H1 (cell line): ENCODE results near the gene FOXRED1. TPM values are rescaled to one million over a fixed set of nuclear protein-coding genes. Genes with fewer than 3 reads are reported as not detected.

Source experiments
- CTCF ChIA-PET: fragments of 300-600 bp; sonication (Branson Sonifier 250); formaldehyde crosslinking; loops from one replicate; lab custom pipeline; 2021; ENCODE audit not compliant: partially characterized antibody; lab: Charles Lee
- POLR2A ChIA-PET: fragments of 300-600 bp; sonication (Branson Sonifier 250); formaldehyde crosslinking; loops from one replicate; lab custom pipeline; 2021; ENCODE audit warnings: inconsistent platforms; ENCODE audit not compliant: partially characterized antibody; lab: Charles Lee
- DNase-seq, 2 experiments: peaks; one replicate each; pipeline versions ENCODE4 v3.0.0 to v3.0.0-alpha.2; 2010 to 2022; ENCODE audit warnings: low spot score in 2 of 2, low read depth in 1 of 2, mixed read lengths in 1 of 2
- FAIRE-seq: peaks from 2 replicates; lab custom pipeline; 2011; peaks lifted over from hg19 to GRCh38; lab: Jason Lieb, UNC
- H2AFZ ChIP-seq: 2 replicates; pipeline ENCODE4 v1.8.1; 2012; ENCODE audit warnings: low read length, inconsistent platforms
- H2AK5ac ChIP-seq: 2 replicates; pipeline ENCODE4 v1.6.1; 2013; ENCODE audit warnings: low read depth, low read length
- H2BK120ac ChIP-seq: replicated peaks from 2 replicates; pipeline ENCODE3; 2013; ENCODE audit warnings: low read depth, low read length, inconsistent platforms
- H2BK12ac ChIP-seq: 2 replicates; pipeline ENCODE4 v1.6.1; 2013; ENCODE audit warnings: low read depth, low read length
- H2BK15ac ChIP-seq: 2 replicates; pipeline ENCODE4 v1.6.1; 2013; ENCODE audit warnings: low read length
- H2BK20ac ChIP-seq: 2 replicates; pipeline ENCODE4 v1.6.1; 2013; ENCODE audit warnings: low read length
- H2BK5ac ChIP-seq: 2 replicates; pipeline ENCODE4 v1.6.1; 2013; ENCODE audit warnings: low read depth, low read length
- H3K14ac ChIP-seq: 2 replicates; pipeline ENCODE4 v1.6.1; 2013; ENCODE audit warnings: inconsistent platforms; ENCODE audit not compliant: insufficient read length
- H3K18ac ChIP-seq: 2 replicates; pipeline ENCODE4 v1.6.1; 2013; ENCODE audit warnings: low read length; ENCODE audit errors: extremely low read depth
- H3K23ac ChIP-seq: 2 replicates; pipeline ENCODE4 v1.6.1; 2013; ENCODE audit warnings: inconsistent platforms; ENCODE audit not compliant: insufficient read length
- H3K23me2 ChIP-seq: 2 replicates; pipeline ENCODE4 v1.6.1; 2013; ENCODE audit warnings: low read depth, low read length
- H3K27ac ChIP-seq: 2 replicates; pipeline ENCODE4 v1.6.1; 2011; ENCODE audit warnings: low read depth, low read length, inconsistent platforms
- H3K27me3 ChIP-seq, 4 experiments: replicated peaks in 1 of 4; 1 replicate in 1 of 4; 2 replicates in 3 of 4; pipeline versions ENCODE4 v1.6.1 to v1.8.1; 2011 to 2013; ENCODE audit warnings: low read length in 3 of 4, mild to moderate bottlenecking in 3 of 4, inconsistent platforms in 2 of 4, mixed read lengths in 2 of 4, moderate library complexity in 1 of 4; ENCODE audit not compliant: control insufficient read depth in 3 of 4, insufficient read depth in 3 of 4; ENCODE audit errors: extremely low read depth in 1 of 4
- H3K36me3 ChIP-seq, 4 experiments: 2 replicates each; pipeline versions ENCODE4 v1.6.1 to v1.8.1; 2011 to 2013; ENCODE audit warnings: mild to moderate bottlenecking in 4 of 4, low read length in 3 of 4, moderate library complexity in 2 of 4, control low read depth in 1 of 4, inconsistent platforms in 1 of 4; ENCODE audit not compliant: insufficient read depth in 4 of 4, control insufficient read depth in 2 of 4
- H3K4ac ChIP-seq: replicated peaks from 2 replicates; pipeline ENCODE3; 2013; ENCODE audit warnings: low read length, low read depth, mixed read lengths, inconsistent platforms; ENCODE audit not compliant: insufficient read length
- H3K4me1 ChIP-seq, 4 experiments: replicated peaks in 1 of 4; 1 replicate in 1 of 4; 2 replicates in 3 of 4; pipeline versions ENCODE4 v1.6.1 to v1.8.1; 2011 to 2013; ENCODE audit warnings: low read length in 3 of 4, inconsistent platforms in 2 of 4, mixed read lengths in 1 of 4; ENCODE audit not compliant: insufficient read depth in 4 of 4, control insufficient read depth in 3 of 4
- H3K4me2 ChIP-seq, 2 experiments: 2 replicates each; pipeline versions ENCODE4 v1.6.1 to v1.8.1; 2011 to 2013; ENCODE audit warnings: low read depth in 2 of 2, low read length in 2 of 2, control low read depth in 1 of 2, inconsistent platforms in 1 of 2, mild to moderate bottlenecking in 1 of 2; ENCODE audit not compliant: insufficient read depth in 1 of 2
- H3K4me3 ChIP-seq, 4 experiments: fragments of 200-600, 300-600 bp in 1 of 4; sonication (generic), shearing (Covaris generic), sonication (Bioruptor Twin) in 1 of 4; 2 replicates each; pipeline versions ENCODE4 v1.5.1 to v1.8.1; 2011 to 2016; ENCODE audit warnings: low read length in 4 of 4, low read depth in 3 of 4, control low read depth in 2 of 4, inconsistent platforms in 2 of 4, mild to moderate bottlenecking in 2 of 4, mixed read lengths in 1 of 4, moderate library complexity in 1 of 4; ENCODE audit not compliant: insufficient read depth in 2 of 4; ENCODE audit errors: extremely low read depth in 1 of 4
- H3K56ac ChIP-seq: replicated peaks from 2 replicates; pipeline ENCODE3; 2013; ENCODE audit warnings: low read depth, mild to moderate bottlenecking, mixed read lengths, low read length, inconsistent platforms; ENCODE audit not compliant: insufficient read length
- H3K79me1 ChIP-seq: 2 replicates; pipeline ENCODE4 v1.6.1; 2013; ENCODE audit warnings: low read depth, low read length, control low read depth
- H3K79me2 ChIP-seq, 2 experiments: 2 replicates each; pipeline versions ENCODE4 v1.6.1 to v1.8.1; 2012 to 2013; ENCODE audit warnings: low read length in 2 of 2, mild to moderate bottlenecking in 2 of 2, inconsistent platforms in 1 of 2; ENCODE audit not compliant: insufficient read depth in 2 of 2, control insufficient read depth in 1 of 2
- H3K9ac ChIP-seq, 4 experiments: replicated peaks in 1 of 4; 1 replicate in 1 of 4; 2 replicates in 3 of 4; pipeline versions ENCODE4 v1.6.1 to v1.8.1; 2011 to 2013; ENCODE audit warnings: low read depth in 3 of 4, low read length in 3 of 4, control low read depth in 2 of 4, mild to moderate bottlenecking in 2 of 4, moderate library complexity in 2 of 4, inconsistent platforms in 1 of 4; ENCODE audit errors: extremely low read depth in 1 of 4
- H3K9me3 ChIP-seq, 2 experiments: 2 replicates each; pipeline versions ENCODE4 v1.6.1 to v1.8.1; 2012 to 2013; ENCODE audit warnings: mild to moderate bottlenecking in 2 of 2, moderate library complexity in 2 of 2, control low read depth in 1 of 2, inconsistent platforms in 1 of 2, low read depth in 1 of 2, low read length in 1 of 2, mixed read lengths in 1 of 2; ENCODE audit not compliant: insufficient read depth in 2 of 2
- H4K20me1 ChIP-seq, 2 experiments: replicated peaks in 1 of 2; 2 replicates each; pipeline versions ENCODE3 to v1.8.1; 2011 to 2013; ENCODE audit warnings: inconsistent platforms in 2 of 2, low read length in 2 of 2, mild to moderate bottlenecking in 1 of 2; ENCODE audit not compliant: insufficient read depth in 2 of 2, control insufficient read depth in 1 of 2
- H4K5ac ChIP-seq: 2 replicates; pipeline ENCODE4 v1.6.1; 2013; ENCODE audit warnings: low read length, low read depth, mixed read lengths, inconsistent platforms; ENCODE audit not compliant: insufficient read length
- H4K8ac ChIP-seq: 2 replicates; pipeline ENCODE4 v1.8.0; 2013; ENCODE audit warnings: mild to moderate bottlenecking, moderate library complexity, low read length, inconsistent platforms; ENCODE audit not compliant: insufficient read depth; ENCODE audit errors: extremely low read depth
- H4K91ac ChIP-seq: replicated peaks from 2 replicates; pipeline ENCODE3; 2013; ENCODE audit warnings: low read length, mixed read lengths, inconsistent platforms; ENCODE audit not compliant: insufficient read length
- CBX5 ChIP-seq: fragments of 300-800, 300-1000 bp; sonication (generic); IDR thresholded peaks from 2 replicates; pipeline ENCODE4 v1.7.1; 2016; ENCODE audit warnings: antibody characterized with exemption, low read length, low read depth
- CHD2 ChIP-seq: IDR thresholded peaks from 2 replicates; pipeline ENCODE4 v1.6.1; 2012; ENCODE audit warnings: low read length, improper control_type of control experiment
- GTF2F1 ChIP-seq: IDR thresholded peaks from 2 replicates; pipeline ENCODE4 v1.6.1; 2012; ENCODE audit warnings: low read depth, low read length, improper control_type of control experiment, borderline replicate concordance
- RXRA ChIP-seq: IDR thresholded peaks from 2 replicates; pipeline ENCODE4 v1.6.1; 2011; ENCODE audit warnings: low read depth, mild to moderate bottlenecking, low read length, moderate library complexity; ENCODE audit not compliant: insufficient read depth
- SAP30 ChIP-seq: fragments of 300-600 bp; sonication (generic); IDR thresholded peaks from 2 replicates; pipeline ENCODE4 v1.7.1; 2012; ENCODE audit warnings: low read length, moderate library complexity, mild to moderate bottlenecking, inconsistent platforms; ENCODE audit not compliant: insufficient read depth, insufficient replicate concordance
- WGBS, 2 experiments: shearing (Covaris generic) in 1 of 2; methylation state at CpG; one replicate each; pipeline versions ENCODE4 v1.1.6 to v1.1.7; 2013 to 2015; ENCODE audit warnings: low lambda C conversion rate in 2 of 2, mixed read lengths in 2 of 2, inconsistent platforms in 1 of 2, low coverage in 1 of 2, missing lambda C conversion rate in 1 of 2; ENCODE audit not compliant: insufficient replicate concordance in 2 of 2, insufficient coverage in 1 of 2, insufficient read length in 1 of 2; ENCODE audit errors: extremely low coverage in 1 of 2, missing lambda C conversion rate in 1 of 2; 5-methylcytosine and 5-hydroxymethylcytosine counted together
- polyA plus RNA-seq, 7 experiments: library from polyadenylated mRNA; depleted of rRNA in 3 of 7; stranded (reverse) in 5 of 7; unstranded in 2 of 7; fragments of >200 nt in 5 of 7; fragments of 200-250 nt in 2 of 7; gene quantifications; 1 replicate in 5 of 7; 2 replicates in 1 of 7; 4 replicates in 1 of 7; pipeline versions ENCODE4 v1.2.1 to v1.2.3, GENCODE V29; 2011 to 2013; ENCODE audit warnings: missing spikeins in 2 of 7, mixed read lengths in 2 of 7
- total RNA-seq: library from RNA; stranded (reverse); fragmentation: NEBNext Ultra II Directional; extraction: Animal tissue kit (Norgen Biotek cat#: 25700); gene quantifications from 2 replicates; pipeline ENCODE4 v1.2.1, GENCODE V29; 2021

FOXRED1 gene
- total and polyA plus RNA-seq, 2 of the 8 experiments (the other 6 are each of a cell fraction or from before 2014, with no cell fraction given), result 48.8 to 99.4 TPM

- TF ChIP-seq RXRA (no peak), GTF2F1 (no peak), SAP30 (no peak), CHD2 (no peak), CBX5 (no peak)
- CTCF ChIA-PET, result interaction anchor here (1.3 to 1.6 kb wide), 2 partner anchors 12 to 19 kb away, joined by 3 to 5 read pairs; no protein-coding TSS in a partner anchor
- H4K5ac ChIP-seq, result no peak overlapping the region
- no peaks in the 10 kb centered on the region for H3K79me2 ChIP-seq
- H3K4ac ChIP-seq, result no peak overlapping the region
- no peak overlapping the region for H2BK20ac ChIP-seq
- H3K9me3 ChIP-seq, result no peaks in the 10 kb centered on the region
- POLR2A ChIA-PET, result interaction anchor here (1.4 to 4.6 kb wide), 6 partner anchors 9 to 49 kb away, joined by 3 to 75 read pairs (median 20); partner anchors contain the start of genes DCPS, FOXRED1 and SRPRA
- H3K14ac ChIP-seq, result no peak overlapping the region
- H3K23ac ChIP-seq, result no peak overlapping the region
- H4K8ac ChIP-seq, result no peak overlapping the region
- no peak overlapping the region for H3K4me3 ChIP-seq
- peaks cover 4 to 14% (median 7%) of the 10 kb centered on the region in 4 experiments; a peak in 6 of 8 replicates for H3K36me3 ChIP-seq
- peaks cover 0 to 6% (median 4%) of the 10 kb centered on the region in 4 experiments; a peak in 4 of 7 replicates for H3K4me1 ChIP-seq
- no peak overlapping the region for H2BK15ac ChIP-seq
- peaks cover 13% of the 10 kb centered on the region for H3K23me2 ChIP-seq
- no peak overlapping the region for H2AFZ ChIP-seq
- H2BK12ac ChIP-seq, result no peak overlapping the region
- H4K20me1 ChIP-seq, result no peaks in the 10 kb centered on the region
- no peak overlapping the region; a peak in 1 of 4 replicates for H3K4me2 ChIP-seq
- WGBS, 2 experiments, result 85% methylated on average over 6 of the region's 6 CpGs; no CpG with 5 or more reads in 1 of the 2 experiments
- no peak overlapping the region for H3K9ac ChIP-seq
- DNase-seq (no peak), FAIRE-seq (no peak)
- H2BK5ac ChIP-seq, result no peak overlapping the region
- H3K79me1 ChIP-seq, result peaks cover 2% of the 10 kb centered on the region; the same call in 1 of the 2 replicates
- H2AK5ac ChIP-seq, result no peak overlapping the region
- no peak overlapping the region for H3K27ac ChIP-seq
- no peak overlapping the region for H3K56ac ChIP-seq
- H3K27me3 ChIP-seq, result peaks cover 0 to 5% (median 2%) of the 10 kb centered on the region in 4 experiments; a peak in 4 of 7 replicates
- H3K18ac ChIP-seq, result no peak overlapping the region
- no peak overlapping the region for H4K91ac ChIP-seq
- no peak overlapping the region for H2BK120ac ChIP-seq
Observed at GRCh38 chr11:126281245-126281644, 12.3 kb downstream of the FOXRED1 start.
